PC-9 (cell line): ENCODE data around the gene PLEKHA6.

Experiments
- EZH2 ChIP-seq: fragments of 200-600 bp; sonication (generic); IDR thresholded peaks from 2 replicates; pipeline ENCODE4 v1.8.0; 2017; ENCODE audit warnings: antibody characterized with exemption, low read depth
- TF ChIP-seq, protein P1 (sequence below): fragments of 200-600 bp; sonication (generic); conservative IDR thresholded peaks from 2 replicates; pipeline ENCODE4 v1.6.1; 2017; ENCODE audit warnings: mixed run types, antibody characterized with exemption, mild to moderate bottlenecking, moderate library complexity

GRCh38 chr1:204259782-204260181 lies 99.9 kb downstream of the PLEKHA6 start:
- TF ChIP-seq, protein P1, sequence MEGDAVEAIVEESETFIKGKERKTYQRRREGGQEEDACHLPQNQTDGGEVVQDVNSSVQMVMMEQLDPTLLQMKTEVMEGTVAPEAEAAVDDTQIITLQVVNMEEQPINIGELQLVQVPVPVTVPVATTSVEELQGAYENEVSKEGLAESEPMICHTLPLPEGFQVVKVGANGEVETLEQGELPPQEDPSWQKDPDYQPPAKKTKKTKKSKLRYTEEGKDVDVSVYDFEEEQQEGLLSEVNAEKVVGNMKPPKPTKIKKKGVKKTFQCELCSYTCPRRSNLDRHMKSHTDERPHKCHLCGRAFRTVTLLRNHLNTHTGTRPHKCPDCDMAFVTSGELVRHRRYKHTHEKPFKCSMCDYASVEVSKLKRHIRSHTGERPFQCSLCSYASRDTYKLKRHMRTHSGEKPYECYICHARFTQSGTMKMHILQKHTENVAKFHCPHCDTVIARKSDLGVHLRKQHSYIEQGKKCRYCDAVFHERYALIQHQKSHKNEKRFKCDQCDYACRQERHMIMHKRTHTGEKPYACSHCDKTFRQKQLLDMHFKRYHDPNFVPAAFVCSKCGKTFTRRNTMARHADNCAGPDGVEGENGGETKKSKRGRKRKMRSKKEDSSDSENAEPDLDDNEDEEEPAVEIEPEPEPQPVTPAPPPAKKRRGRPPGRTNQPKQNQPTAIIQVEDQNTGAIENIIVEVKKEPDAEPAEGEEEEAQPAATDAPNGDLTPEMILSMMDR: no peak
- TF ChIP-seq EZH2: no peak
